NCI-H1694 treated with DMSO at 0.1 percent for 48 hours (cell line): Measurements from ENCODE around the gene ADAM15.
A peak's percentile ranks its signal among the peaks of the same experiment; 100 is the strongest.

Experiments used
- DNase-seq: peaks from one replicate; lab custom pipeline; 2025; lab: John Stamatoyannopoulos, UW

The ADAM15 gene

DNA sequence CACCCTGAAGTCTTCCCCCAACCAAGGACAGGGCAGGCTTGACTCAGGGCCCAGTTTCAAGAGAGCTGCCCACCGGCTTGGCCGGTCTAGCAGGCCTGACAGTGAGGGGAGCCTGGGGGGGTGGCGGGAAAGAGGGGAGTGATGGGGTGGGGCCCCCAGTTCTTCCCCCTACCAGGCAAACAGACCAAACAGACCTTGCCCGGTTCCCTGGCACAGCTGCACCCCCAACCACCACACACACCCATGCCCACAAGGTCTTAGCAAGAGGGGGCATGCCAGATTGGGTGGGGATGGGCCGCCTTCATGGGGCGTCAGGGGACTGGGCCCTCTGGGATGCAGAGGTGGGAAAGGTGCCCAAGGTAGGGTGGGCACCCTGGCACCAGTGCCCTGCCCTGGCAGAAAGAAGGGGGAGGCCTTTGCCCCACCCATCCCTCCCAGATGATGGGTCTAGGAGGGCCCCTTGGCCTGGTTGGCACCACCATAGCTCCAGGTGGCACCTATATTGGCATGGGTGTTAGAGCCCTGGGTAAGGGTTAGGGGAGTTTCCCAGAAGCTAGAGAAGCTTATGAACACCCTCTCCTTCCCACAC lies 39.6 kb upstream of the ADAM15 start:
- DNase-seq: no peak

DNA sequence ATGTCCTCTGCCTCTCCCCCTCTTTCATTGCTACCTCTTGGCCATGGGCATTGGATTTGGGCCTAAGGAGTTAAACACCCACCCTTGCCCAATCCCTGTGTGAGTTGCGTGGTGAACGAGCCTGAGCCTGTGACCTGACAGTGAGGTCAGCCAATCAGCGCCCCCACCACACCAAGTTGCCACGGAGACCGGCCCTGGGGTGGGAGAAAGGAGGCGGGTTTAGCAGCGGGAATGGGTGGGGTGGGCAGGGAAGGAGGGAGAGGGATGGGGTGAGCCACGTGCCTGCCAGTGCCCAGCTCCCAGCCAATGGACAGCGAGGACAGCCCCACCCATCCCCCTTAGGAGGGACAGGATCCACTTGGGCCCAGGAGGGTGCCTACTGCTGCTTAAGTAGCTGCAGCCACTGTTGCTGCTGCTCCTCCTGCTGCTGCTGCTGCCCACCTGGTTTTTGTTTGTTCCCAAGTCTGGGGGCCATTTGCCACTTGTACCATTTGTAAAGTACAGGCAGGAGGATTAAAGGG lies 39.0 kb upstream of the ADAM15 start:
- DNase-seq: no peak

DNA sequence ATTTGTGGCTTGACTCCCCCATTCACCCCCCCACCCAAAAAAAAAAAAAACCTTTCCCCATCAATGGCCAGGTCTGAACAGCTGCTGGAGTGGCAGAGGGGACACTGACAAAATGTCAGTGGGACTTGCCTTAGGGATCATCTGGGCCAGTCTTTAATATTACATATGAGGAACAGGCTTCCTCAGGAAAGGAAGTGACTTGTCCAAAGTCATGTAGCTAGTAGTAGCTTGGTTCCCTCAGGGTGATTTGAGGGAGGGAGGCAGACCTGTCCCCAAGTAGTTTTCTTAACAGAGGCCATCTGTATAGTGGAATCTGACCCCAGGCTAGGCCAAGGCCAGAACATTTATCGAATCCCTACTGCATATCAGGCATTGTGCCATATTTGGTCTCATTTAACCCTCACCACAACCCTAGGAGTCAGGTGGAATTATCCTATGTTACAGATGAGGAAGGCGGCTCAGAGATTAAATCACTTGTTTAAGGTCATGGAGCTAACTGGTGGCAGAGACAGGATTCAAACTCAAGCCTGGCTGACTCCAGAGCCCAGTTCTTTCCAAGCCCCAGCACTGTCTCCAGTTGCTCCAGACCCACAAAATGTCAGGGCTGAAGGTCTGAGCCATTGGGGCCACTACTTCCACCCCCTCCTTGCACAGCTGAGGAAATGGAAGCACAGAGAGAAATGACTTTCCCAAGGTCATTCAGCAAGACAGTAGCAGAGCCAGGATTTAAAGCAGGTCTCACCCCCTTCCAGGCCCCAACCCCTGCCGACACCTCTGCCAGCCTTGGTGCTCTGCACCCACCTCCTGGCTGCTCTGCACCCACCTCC lies 38.1 kb upstream of the ADAM15 start:
- no peak for DNase-seq

DNA sequence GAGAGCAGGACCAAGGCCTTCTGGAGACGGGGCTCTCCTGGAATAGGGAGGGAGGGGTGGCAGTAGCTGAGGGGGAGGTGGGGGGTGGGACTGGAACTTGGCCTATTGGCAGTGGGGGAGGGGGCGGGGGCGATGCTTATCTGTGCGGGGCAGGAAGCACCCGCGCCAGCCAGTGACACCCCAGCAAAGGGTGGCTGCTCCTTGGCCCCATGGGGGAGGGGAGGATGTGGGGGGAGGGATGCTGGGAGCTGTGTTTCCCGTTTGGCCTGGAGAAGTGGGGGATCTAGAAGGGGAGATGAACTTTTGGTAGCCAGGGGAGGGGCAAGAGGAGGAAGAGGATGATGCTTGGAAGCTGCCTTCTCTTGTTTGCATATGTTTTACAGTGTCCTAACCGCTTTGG lies 37.5 kb upstream of the ADAM15 start:
- DNase-seq: no peak

DNA sequence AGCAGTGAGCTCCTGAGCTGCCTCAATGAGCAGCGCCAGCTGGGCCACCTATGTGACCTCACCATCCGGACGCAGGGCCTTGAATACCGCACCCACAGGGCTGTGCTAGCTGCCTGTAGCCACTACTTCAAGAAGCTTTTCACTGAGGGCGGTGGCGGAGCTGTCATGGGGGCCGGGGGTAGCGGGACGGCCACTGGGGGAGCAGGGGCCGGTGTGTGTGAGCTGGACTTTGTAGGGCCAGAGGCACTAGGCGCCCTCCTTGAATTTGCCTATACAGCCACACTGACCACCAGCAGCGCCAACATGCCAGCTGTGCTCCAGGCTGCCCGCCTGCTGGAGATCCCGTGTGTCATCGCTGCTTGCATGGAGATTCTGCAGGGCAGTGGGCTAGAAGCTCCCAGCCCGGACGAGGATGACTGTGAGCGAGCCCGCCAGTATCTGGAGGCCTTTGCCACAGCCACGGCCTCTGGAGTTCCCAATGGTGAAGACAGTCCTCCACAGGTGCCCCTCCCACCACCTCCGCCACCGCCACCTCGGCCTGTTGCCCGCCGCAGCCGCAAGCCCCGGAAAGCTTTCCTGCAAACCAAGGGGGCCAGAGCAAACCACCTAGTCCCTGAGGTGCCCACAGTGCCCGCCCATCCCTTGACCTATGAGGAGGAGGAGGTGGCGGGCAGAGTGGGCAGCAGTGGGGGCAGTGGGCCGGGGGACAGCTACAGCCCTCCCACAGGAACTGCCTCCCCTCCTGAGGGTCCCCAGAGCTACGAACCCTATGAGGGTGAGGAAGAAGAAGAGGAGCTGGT lies 36.2 kb upstream of the ADAM15 start:
- no peak for DNase-seq

DNA sequence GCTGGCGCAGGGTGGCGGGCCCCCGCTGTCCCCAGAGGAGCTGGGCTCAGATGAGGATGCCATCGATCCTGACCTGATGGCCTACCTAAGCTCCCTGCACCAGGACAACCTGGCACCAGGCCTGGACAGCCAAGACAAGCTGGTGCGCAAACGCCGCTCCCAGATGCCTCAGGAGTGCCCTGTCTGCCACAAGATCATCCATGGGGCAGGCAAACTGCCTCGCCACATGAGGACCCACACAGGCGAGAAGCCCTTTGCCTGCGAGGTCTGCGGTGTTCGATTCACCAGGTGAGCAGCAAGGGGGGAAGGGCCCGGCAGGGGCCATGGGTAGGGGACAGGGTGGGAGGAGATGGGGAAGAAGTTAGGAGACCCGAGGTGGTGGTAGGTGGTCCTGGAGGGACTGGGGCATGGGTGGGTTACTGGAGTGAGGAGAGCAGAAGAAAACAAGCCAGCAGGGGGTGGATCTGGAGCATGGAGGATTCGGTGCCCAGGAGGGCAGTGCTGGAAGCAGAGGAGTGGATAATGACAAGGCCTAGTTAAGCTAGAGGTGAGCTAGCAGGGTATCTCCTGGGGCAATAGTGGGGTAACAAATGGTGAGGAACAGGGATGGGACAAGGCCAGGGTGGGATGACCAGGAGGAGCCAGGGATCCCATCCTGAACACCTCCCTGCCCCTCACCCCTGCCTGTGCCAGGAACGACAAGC lies 35.4 kb upstream of the ADAM15 start:
- no peak for DNase-seq

DNA sequence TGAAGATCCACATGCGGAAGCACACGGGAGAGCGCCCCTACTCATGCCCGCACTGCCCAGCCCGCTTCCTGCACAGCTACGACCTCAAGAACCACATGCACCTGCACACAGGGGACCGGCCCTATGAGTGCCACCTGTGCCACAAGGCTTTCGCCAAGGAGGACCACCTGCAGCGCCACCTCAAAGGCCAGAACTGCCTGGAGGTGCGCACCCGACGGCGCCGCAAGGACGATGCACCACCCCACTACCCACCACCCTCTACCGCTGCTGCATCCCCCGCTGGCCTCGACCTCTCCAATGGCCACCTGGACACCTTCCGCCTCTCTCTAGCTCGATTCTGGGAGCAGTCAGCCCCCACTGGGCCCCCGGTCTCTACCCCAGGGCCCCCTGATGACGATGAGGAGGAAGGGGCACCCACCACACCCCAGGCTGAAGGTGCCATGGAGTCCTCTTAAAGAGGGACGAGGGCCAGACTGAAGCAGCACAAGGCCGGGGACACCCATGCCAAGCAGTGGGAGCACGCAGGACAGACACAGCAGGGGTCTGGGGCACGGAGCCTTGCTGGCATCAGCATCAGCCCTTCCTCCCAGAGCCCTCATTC lies 34.8 kb upstream of the ADAM15 start:
- no peak for DNase-seq

DNA sequence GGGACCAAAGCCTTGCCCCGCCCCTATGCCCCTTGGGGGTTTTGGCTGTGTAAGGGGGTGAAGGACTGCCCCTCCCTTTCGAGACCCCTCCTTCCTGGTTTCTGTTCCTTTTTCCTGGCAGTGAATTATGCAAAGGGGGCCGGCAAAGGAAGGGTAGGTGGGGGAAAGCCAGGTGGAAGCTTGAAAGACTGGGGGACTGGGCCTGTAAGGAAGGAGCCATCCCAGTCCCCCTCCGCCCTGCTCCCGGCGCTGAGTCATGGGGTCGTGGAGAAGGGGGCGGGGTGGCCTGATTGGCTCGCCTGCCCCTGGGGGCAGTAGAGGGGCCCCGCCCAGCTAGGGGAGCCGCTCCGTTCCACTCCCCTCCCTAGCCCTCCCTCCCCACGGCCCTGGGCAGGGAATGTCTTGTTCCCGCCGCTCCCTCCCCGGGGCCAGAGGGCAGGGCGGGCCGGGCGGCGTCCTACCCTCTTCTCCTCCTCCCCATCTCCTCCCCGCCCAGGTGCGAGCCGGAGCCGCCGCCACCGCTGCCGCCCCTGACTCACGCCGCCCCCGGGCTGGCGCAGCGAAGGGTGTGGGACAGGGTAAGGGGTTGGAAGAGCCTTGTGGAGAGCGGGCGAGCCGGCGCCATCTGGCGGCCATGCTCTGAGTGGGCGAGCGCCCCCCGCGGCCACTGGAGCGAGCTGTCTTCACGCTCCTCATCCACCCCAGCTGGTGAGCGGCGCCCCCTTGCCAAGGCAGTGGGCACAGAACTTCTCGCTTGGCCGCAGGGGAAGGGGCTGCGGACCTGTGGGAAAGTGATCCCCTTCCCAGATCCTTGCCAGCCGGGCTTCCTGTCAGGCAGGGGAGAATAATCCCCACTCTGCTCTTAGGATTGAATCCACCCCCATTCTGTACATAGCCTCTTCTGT lies 33.8 kb upstream of the ADAM15 start:
- peak; percentile 93 for DNase-seq

DNA sequence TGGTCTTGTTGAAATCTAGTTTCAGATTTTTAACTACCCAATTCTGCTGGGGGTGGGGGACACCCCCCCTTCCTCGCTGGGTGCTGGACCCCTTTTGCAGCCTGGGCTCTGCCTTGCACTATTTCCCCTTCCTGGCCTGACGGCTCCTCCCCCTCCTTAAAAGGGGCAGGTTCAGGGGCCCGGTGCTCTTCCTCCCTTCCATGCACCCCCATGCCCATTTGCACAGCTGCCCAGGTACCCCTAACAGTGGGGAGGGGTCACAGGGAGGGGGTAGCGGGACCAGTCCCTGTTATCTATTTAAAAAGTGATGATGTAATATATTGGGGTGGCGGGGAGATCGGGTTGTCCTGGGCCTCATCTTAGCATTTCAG lies 33.2 kb upstream of the ADAM15 start:
- no peak for DNase-seq

DNA sequence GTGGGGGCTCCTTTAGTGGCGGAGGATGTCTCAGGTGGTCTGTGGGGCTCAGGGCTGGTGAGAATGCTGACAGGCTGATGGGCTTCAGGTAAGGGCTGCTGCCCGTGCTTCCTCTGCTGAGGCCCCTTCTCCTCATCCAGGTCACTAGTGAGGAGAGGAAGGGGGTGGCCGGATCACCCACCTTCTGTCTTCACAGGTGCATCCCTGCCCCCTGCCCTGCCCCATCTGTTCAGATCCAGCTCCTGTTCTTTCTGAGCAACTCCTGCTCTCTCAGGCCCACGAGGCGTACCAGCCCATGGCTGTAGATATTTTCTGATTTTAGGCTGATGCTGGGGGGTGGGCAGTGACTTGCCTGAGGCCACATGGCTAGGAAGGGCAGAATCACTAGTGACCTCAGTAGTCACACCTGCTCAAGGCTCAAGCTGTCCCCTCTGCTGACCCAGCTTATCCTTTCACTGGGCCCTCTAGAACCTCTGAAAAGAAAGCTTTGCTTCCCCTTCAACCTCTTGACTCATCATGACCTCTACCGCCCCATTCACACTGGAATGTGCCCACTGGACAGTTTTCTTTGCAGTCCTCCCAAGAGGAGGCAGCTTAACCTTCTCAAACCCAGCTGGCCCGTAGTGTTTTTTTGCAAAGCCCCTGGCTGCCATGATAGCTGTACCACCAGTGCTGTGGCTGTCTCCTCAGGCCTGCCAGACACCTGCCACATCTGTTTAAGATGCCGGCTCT lies 32.3 kb upstream of the ADAM15 start:
- no peak for DNase-seq

DNA sequence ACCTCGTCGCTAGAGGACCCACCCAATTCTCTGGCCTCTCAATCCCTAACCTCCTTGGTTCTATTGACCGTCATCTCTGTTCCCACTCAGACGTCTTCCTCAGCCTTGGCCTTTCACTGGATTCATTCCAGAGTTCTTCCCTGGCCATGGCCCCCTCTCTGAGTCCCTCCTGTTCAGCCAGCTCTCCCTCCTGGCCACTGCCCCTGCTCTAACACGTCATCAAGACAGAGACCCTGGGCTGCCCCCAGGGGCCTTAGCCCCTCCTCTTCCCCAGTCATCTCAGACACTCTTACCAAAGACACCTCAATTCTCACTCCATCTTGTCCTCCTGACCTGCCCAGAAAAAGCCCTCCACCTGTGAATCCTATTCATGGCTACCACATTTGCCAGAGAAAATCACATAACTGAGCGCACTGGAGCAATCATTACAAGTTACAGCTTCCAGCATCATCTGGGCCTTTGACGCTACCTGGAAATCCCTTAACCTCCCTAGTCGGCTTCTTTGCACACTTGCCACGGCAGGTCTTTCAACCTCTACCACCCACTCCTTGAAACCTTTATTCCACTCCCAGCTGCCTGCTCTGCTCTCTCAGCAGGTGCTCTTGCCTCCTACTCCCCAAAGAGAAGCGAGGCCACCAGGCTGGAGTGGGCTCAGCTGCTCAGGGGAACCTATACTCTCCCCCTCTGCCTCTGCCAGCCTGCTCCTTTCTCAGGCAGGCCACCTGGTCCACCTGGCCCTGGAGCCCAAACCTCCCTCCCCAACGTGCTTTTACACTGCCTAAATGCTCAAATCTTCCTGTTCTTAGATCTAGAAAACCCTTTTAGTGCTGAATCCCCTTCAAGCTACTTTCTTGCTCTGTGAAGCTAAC lies 31.5 kb upstream of the ADAM15 start:
- no peak for DNase-seq

DNA sequence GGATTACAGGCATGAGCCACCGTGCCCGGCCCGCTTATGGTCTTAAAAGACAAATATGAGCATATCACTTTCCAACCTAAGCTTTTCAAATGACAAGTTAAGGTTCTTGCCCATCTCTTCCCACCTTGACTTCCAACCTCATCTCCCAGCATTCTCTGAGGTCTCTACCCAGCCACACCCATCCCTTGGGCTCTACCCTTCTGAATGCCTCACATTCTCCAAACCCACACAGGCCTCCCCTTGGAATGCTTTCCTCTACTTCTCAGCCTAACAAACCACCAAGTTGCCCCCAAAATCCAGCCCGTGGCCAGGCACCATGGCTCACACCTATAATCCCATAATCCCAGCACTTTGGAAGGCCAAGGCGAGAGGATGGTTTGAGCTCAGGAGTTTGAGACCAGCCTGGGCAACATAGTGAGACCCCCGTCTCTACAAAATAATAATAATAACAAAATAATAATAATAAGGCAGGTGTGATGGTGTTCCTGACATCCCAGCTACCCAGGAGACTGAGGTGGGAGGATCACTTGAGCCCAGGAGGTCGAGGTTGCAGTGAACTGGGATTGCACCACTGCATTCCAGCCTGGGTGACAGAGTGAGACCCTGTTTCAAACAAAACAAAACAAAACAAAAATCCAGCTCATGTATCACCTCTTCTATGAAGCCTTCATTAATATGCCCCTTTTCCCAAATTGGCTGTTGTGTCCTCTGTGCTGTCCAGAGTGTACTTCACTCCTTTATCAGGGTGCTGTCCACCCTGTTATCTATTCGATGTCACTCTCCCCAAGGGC lies 28.8 kb upstream of the ADAM15 start:
- no peak for DNase-seq

DNA sequence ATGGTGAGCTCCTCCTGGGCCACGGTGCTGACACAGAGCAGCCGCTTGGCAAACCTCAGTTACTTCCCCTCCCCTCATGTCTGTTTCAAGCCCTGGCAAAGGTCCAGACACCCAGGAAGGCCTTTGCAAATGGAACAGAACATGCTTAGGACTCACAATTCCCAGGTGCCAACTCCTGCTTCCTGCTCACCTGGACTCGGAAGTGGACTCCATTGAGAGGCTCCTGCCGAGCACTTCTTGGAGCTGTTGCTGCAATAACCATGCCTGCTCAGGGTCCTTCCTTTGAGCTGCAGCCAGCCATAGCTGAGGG lies 28.2 kb upstream of the ADAM15 start:
- DNase-seq: no peak

DNA sequence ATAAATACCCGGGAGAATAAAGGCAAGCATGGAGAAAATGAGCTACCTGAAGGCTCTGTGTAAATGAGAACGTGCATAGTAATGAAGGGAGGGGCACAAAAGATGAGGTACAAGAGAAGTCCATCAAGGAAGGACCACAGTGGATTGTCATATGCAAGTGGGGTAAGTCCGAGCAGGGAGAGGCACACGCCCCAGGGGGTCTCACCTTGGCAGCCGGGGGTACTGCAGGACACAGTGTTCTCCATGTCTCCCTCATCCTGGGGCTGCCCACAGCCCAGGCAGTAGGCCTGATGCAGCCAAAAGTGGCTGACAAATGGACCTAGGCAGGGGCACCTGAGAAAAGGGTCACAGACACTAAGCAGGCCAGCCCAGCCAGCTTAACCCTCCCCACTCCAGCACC lies 27.5 kb upstream of the ADAM15 start:
- DNase-seq: no peak

DNA sequence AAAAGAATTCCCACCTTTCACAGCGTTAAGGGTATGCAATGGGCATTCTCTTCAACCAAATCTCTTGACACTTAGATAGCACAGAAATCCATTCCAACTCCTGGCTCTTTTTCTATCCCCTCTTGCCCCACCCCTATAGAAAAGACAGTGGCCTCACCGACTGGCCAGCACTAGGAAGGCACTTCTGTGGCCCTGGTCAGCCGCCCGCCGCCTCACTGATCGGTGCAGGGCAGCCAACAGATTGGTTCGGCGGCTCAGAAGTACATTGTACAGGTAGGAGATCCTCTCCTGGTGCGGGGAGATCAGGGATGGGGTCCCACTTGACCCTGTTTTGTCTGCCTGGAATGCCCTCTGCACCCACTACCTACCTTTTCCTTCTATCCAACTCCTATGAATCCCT lies 26.8 kb upstream of the ADAM15 start:
- no peak for DNase-seq

DNA sequence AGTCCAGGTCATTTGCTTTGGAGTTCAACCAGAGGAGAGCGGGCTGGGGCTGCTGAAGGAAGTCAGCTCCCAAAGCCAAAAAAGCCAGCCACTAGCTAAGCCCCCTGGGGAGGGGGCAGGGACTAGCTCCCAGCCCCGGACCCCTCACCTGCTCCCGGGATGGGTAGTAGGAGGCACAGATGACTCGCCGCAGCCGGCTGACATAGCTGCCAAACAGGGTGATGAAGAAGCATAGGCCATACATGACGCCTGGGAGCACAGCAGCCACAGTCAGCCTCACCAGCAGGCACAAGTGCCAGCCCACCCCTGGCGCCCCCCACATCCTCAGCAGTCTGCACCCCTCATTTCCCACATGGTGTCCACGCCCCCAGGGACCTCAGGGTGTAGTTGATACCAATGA lies 25.0 kb upstream of the ADAM15 start:
- no peak for DNase-seq

DNA sequence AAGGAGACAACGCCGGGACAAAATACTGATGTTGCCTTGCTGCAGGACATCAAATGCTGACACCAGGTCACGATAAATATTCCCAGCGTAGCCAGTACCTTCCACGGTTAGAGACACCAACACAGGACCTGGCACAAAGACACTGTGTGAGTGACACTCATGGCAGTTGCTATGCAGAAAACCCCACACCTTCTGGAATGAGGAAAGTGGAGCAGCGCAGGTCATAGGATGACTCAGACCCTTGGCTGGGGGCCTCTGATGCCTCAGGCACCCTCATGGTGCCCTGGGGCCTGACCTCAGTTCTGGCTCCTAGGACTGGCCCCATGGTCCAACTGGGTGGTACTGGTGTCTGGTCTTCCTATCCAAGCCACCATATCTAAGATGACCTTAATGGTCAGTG lies 24.5 kb upstream of the ADAM15 start:
- DNase-seq: no peak

DNA sequence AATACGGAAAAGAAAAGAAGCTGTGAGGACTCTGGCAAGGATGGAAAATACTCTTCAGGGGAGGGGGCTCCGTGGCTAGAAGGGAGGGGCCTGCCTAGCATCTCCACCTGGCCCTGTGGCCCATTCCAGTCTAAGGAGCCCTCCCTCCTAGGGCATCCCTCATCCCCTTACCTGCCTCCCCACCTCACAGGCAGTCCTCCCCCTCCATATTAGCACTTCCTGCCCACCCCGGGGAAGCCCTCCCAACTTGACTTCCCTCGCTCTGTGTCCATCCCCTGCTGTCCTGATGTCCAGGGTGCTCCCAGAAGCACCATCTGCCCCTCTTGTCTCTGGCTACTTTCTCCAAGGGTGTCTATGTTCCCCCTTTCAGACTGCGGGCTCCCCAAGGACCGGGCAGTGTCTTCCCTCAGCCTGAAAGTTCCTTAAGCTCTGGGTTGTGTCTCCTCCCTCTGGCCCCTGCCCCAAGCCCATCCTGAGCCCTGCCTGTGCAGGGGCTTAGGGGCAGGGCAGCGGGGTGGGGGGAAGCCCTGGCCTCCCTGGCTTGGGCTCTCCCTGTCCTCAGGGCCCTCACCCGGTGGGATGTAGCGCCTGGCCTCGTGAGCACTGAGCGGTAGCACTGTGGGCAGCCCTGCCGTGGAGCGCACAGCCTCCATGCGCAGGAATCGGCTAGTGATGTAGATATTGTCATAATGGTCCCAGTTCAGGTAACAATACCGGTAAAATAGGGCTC lies 21.4 kb upstream of the ADAM15 start:
- DNase-seq: no peak
